Right cardiac atrium (tissue), 5 donors: ENCODE data around the gene GPD1L. TPM values are rescaled to one million over a fixed set of nuclear protein-coding genes. Genes with fewer than 3 reads are reported as not detected.

ENCODE experiments used
- ATAC-seq, 2 donors: fragments of 200-7000 bp; cut with Tn5 transposase; one replicate each; pipeline versions ENCODE4 v1.8.0 to v1.9.1; 2020; ENCODE audit warnings: moderate library complexity in 2 of 2, mild to moderate bottlenecking in 1 of 2
- DNase-seq, 3 donors: peaks; one replicate each; pipeline ENCODE4 v3.0.0-alpha.2; 2020
- H3K27ac ChIP-seq: one replicate; pipeline ENCODE4 v1.5.1; 2013; ENCODE audit warnings: mild to moderate bottlenecking, low read length, control low read depth, moderate library complexity
- H3K27me3 ChIP-seq: one replicate; pipeline ENCODE4 v1.6.1; 2013; ENCODE audit not compliant: control insufficient read depth, insufficient read depth
- H3K4me1 ChIP-seq: one replicate; pipeline ENCODE4 v1.6.1; 2013; ENCODE audit warnings: low read length; ENCODE audit not compliant: control insufficient read depth, insufficient read depth
- H3K4me3 ChIP-seq: one replicate; pipeline ENCODE4 v1.5.1; 2013; ENCODE audit warnings: low read length, control low read depth
- H3K9me3 ChIP-seq: one replicate; pipeline ENCODE4 v1.6.1; 2013; ENCODE audit warnings: low read length; ENCODE audit not compliant: control insufficient read depth
- WGBS: extraction: QIAGEN DNeasy Blood & Tissue Kit; methylation state at CpG from one replicate; pipeline ENCODE4 v1.1.7; 2013; 5-methylcytosine and 5-hydroxymethylcytosine counted together
- intact Hi-C, 4 donors: fragments of 100-400 bp; cut with DNase I; formaldehyde crosslinking; loops; one replicate each; pipeline versions ENCODE4 v1.11.0 to v1.14.0; 2022 to 2023
- polyA plus RNA-seq: library from polyadenylated mRNA; stranded (reverse); fragments of 200-250 nt; gene quantifications from one replicate; pipeline ENCODE4 v1.2.3, GENCODE V29; 2013
- total RNA-seq, 4 donors: library from RNA; stranded (reverse); fragmentation: NEBNext Ultra II Directional; extraction: Animal tissue kit (Norgen Biotek cat#: 25700); gene quantifications; one replicate each; pipeline ENCODE4 v1.2.1, GENCODE V29; 2021
- donor health status: healthy with polysubstance abuse.
- donor health status: DM: no; HTN: yes; CAD: no.
- donor health status: DM: no; HTN: no; CAD: no.
- donor health status: DM: no; HTN: yes; CAD: no; lungs with severe emphysema.
- donor health status: DM: yes; HTN: yes; CAD: no.

The GPD1L gene
- total and polyA plus RNA-seq, 5 donors: 139 to 364 (median 319) TPM

- no peak for ATAC-seq
Measured at GRCh38 chr3:32155117-32155516, 48.7 kb downstream of the GPD1L start.

DNA sequence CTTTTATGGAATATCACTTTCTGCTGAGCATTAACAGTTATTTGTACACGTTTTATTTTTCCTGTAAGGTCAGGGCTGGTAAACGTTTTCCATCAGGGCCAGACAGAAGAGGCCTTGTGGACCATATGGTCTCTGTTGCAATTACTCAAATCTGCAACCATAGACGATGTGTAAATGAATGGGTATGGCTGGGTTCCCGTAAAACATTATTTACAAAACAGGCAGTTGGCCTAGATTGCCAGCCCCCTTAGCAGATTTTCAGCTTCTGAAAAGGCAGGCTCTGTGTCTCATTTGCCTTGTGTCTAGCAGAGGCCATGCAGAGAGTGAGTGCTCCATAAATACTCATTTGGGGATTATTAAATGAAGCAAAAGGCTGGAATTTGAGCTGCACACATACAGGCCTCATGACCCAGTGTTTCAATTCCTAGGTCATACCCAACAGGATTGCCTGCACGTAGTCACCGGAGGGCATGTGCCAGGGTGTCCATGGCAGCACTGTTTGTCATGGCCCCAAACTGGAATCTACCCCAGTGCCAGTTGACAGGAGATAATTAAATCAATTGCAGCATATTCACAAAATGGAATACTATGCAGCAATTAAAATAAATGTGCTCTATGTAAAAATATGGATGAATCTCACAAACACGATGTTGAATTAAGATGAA lies 51.3 kb downstream of the GPD1L start:
- peak in 1 of 2 donors; percentile 30 for ATAC-seq
- H3K4me1 ChIP-seq: no peaks in the 10 kb centered on the region
- DNase-seq: no peak
- 71% methylated on average over 7 of the region's 7 CpGs for WGBS
- H3K4me3 ChIP-seq: no peak overlapping the region
- H3K9me3 ChIP-seq: no peaks in the 10 kb centered on the region
- no peak overlapping the region for H3K27ac ChIP-seq
- intact Hi-C loops: no loop called here
- no peaks in the 10 kb centered on the region for H3K27me3 ChIP-seq

More at GRCh38 chr3:32155117-32155516, 48.7 kb downstream of the GPD1L start:
- Histone ChIP-seq H3K27me3 (no peaks in the 10 kb centered on the region), H3K9me3 (no peaks in the 10 kb centered on the region), H3K4me1 (no peaks in the 10 kb centered on the region), H3K27ac (no peak overlapping the region), H3K4me3 (no peak overlapping the region)
- DNase-seq: no peak
- WGBS: 97% methylated on average over 3 of the region's 3 CpGs
- intact Hi-C loops: no loop called here

DNA sequence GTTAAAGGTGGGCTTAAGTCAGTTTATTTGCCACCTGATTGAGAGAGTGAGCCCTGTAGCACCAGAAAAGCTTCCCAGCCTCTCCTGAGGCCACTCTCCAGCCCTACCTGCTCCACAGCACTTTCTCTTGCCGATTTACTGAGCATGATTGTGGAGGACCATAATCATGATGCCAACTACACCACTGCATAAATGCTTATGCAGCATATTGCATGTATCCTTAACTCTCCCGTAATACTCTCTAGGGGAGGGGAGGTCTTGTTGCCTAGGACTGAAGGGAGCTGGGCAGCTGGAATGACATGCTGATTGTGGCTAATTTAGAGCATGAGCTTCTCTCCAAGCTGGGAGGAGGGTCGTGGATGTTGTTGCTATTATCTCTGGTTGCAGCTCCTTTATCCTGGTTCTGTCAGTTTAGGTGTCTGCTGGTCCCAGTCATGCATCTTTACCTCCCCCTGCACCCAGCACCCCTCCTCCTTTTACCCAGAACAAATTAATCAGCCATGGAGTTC lies 54.3 kb downstream of the GPD1L start:
- DNase-seq (no peak), ATAC-seq (no peak)
- intact Hi-C loops: no loop called here
- H3K27ac ChIP-seq: no peak overlapping the region
- no peaks in the 10 kb centered on the region for H3K9me3 ChIP-seq
- WGBS: 66% methylated on average over 3 of the region's 3 CpGs
- no peaks in the 10 kb centered on the region for H3K4me1 ChIP-seq
- no peak overlapping the region for H3K4me3 ChIP-seq
- H3K27me3 ChIP-seq: no peaks in the 10 kb centered on the region

DNA sequence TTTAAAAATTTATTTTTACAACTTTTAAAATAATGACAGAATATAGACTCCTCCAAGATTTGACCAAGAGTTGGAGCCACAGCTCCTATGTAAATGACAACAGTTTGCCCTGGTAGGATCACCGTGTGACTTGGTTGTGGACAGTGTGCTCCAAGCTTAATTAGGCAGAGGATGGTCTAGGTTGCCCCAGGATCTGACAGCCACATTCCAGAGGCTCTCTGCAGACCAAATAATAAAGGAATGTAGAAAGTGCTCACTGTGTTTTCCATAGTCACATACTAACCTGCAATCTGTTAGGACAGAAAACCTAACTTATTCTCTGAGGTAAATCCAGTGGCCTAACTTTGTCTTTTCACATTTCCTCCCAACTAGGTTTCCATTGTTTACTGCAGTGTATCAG lies 59.0 kb downstream of the GPD1L start:
- ATAC-seq (no peak), DNase-seq (no peak)
- H3K9me3 ChIP-seq: no peaks in the 10 kb centered on the region
- 80% methylated on average over 1 of the region's 1 CpG for WGBS
- H3K27me3 ChIP-seq: no peaks in the 10 kb centered on the region
- no peak overlapping the region for H3K27ac ChIP-seq
- no peak overlapping the region for H3K4me3 ChIP-seq
- intact Hi-C loops: no loop called here
- no peaks in the 10 kb centered on the region for H3K4me1 ChIP-seq

DNA sequence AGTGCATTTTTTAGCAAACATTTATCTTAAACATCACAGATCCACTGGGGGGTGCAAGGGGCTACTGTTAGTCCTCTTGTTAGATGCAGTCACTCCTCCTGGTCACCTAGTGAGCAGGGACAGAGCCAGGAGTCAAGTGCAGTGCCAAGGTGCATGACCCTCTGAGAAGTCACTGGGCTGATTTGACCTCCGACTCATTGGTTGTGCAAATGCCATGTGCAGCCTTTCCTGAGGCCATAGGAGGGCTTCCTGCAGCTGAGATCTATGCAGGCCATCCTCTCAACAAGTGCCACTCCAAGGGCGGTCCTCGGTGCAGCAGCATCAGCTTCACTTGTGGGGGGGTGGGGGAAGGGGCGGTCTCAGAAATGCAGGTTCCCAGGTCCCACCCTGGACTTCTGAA lies 60.2 kb downstream of the GPD1L start:
- ATAC-seq (no peak), DNase-seq (no peak)
- no peaks in the 10 kb centered on the region for H3K4me1 ChIP-seq
- no peak overlapping the region for H3K4me3 ChIP-seq
- H3K27me3 ChIP-seq: no peaks in the 10 kb centered on the region
- WGBS: 95% methylated on average over 4 of the region's 4 CpGs
- H3K27ac ChIP-seq: no peak overlapping the region
- intact Hi-C loops: no loop called here
- no peaks in the 10 kb centered on the region for H3K9me3 ChIP-seq

DNA sequence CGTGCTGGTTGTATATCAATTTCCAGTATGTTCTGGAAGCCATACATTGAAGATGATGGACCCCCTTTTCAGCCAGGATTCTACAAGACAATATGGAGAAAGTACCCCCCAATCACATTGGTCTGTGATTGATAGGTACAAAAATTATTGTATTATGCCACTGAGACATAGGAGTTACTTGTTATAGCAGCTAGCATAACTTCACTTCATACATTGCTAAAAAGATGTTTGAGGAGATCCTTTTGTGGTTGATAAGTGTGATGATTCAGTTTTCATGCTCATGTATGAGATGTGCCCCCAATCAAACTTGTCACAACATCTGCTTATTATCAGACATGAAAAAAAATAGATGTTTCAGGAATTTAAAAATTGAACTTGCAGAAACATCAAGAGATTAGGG lies 66.0 kb downstream of the GPD1L start:
- ATAC-seq (no peak), DNase-seq (no peak)
- H3K4me3 ChIP-seq: no peak overlapping the region
- H3K9me3 ChIP-seq: no peaks in the 10 kb centered on the region
- H3K4me1 ChIP-seq: no peaks in the 10 kb centered on the region
- no peaks in the 10 kb centered on the region for H3K27me3 ChIP-seq
- 95% methylated on average over 1 of the region's 1 CpG for WGBS
- H3K27ac ChIP-seq: no peak overlapping the region
- intact Hi-C loops: loop anchor here in 1 of 4 donors (10.0 kb wide), 1 partner anchor 182 kb away; no protein-coding TSS in a partner anchor

GRCh38 chr3:32175607-32176197 lies 69.3 kb downstream of the GPD1L start:
- no peak overlapping the region for H3K4me3 ChIP-seq
- no peak for DNase-seq
- ATAC-seq: no peak

DNA sequence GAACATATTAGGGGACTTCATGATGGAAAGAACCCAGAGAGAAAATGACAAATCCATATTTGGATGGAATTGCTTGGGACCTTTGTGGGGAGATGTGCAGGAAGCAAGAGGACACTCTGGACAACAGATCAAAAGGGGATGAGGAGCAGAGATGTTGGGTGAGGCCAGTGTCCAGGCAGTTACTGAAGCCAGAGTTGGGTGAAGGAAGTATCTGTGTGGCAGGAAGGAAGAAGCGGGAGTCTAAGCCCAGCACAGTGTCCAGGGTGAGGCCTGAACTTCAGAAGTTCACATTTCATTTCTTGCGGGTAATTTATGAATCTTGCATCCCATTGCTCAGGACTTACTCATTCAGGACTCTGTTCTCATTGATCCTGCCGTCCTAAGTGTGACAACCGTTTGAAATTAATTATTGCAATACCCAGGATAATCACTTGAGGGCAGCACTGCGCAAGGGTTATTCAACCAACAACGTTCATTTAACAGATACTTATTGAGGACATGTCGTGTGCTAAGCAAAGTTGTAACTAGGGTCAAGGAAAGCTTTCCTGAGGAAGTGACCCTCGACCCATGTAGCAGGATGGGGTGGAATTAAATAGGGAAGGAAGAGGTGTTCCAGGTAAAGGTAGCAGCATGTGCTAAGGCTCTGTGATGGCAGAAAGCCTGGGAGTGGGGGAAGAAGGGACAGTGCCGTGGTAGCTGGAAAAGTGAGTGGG lies 70.7 kb downstream of the GPD1L start:
- H3K27me3 ChIP-seq: no peaks in the 10 kb centered on the region
- WGBS: 22% methylated on average over 9 of the region's 9 CpGs
- H3K4me1 ChIP-seq: peaks cover 2% of the 10 kb centered on the region
- ATAC-seq (peak; percentile 43 to 71), DNase-seq (no peak)
- no peak overlapping the region for H3K4me3 ChIP-seq
- no peaks in the 10 kb centered on the region for H3K9me3 ChIP-seq
- no peak overlapping the region for H3K27ac ChIP-seq
- intact Hi-C loops: loop anchor here in 2 of 4 donors (5.0 to 10.0 kb wide), 3 partner anchors 115 to 178 kb away; no protein-coding TSS in a partner anchor

More at GRCh38 chr3:32175607-32176197, 69.3 kb downstream of the GPD1L start:
- WGBS: 36% methylated on average over 7 of the region's 7 CpGs
- no peaks in the 10 kb centered on the region for H3K9me3 ChIP-seq
- intact Hi-C loops: loop anchor here in 2 of 4 donors (5.0 to 10.0 kb wide), 3 partner anchors 117 to 179 kb away; no protein-coding TSS in a partner anchor
- no peaks in the 10 kb centered on the region for H3K27me3 ChIP-seq
- peaks cover 2% of the 10 kb centered on the region for H3K4me1 ChIP-seq
- no peak overlapping the region for H3K27ac ChIP-seq

DNA sequence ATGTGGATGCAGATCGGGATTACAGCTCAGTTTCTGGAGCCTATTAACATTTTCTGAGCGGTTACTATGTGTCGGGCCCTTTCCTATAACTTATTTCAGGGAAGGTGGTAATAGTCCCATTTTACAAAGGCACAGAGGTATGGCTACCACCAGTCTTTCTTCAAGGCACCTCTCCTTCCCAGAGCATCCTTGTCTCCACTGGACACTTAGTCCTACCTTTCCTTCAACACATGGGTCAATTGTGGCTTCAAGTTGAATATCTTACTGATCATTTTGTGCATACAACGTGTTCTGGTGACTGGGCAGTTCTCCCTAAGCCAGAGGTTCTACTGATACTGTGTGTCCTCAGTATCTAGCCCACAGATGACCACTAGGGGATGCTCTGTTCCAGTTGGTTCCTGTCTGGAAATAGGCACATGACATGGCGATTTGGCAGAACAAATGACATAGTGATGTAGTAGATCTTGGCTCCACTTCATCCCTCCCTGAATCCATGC lies 71.3 kb downstream of the GPD1L start:
- ATAC-seq (peak; percentile 91 to 94), DNase-seq (peak in 1 of 3 donors; percentile 44)
- Histone ChIP-seq H3K4me1 (peaks cover 2% of the 10 kb centered on the region), H3K4me3 (no peak overlapping the region), H3K27ac (no peak overlapping the region), H3K27me3 (no peaks in the 10 kb centered on the region), H3K9me3 (no peaks in the 10 kb centered on the region)
- intact Hi-C loops: loop anchor here in 2 of 4 donors (5.0 to 10.0 kb wide), 3 partner anchors 115 to 177 kb away; no protein-coding TSS in a partner anchor
- WGBS: 24% methylated on average over 5 of the region's 5 CpGs

DNA sequence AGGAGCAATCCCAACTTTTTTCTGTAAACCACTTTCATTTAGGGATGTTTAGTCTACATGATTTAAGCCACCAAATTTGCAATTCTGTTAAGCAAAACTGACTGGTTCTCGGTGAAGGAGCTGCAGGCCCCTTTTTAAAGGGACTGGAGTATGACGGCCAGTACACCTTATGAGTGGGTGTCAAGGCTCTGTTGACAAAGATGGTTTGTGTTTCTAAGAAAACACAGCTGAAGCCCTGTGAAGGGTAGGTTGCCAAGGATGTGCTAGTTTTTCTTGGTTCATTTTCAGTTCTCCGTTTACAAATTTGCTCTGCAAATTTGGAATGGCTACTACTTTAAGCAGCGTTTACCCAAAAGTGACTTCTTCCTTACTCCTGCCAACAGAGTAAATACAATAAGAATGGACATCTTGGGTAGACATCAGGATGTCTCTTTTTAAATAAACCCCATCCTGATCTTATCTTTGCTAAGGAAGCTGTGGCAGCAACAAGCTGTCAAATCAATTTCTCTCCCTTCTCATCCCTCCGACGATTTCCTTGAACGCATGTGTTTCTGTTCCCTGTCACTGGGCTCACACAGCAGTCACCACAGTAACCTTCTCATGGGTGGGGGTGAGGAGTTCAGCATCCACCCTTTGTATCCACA lies 73.8 kb downstream of the GPD1L start:
- WGBS: 41% methylated on average over 7 of the region's 7 CpGs
- DNase-seq (no peak), ATAC-seq (no peak)
- Histone ChIP-seq H3K27ac (no peak overlapping the region), H3K4me3 (no peak overlapping the region), H3K9me3 (no peaks in the 10 kb centered on the region), H3K27me3 (no peaks in the 10 kb centered on the region), H3K4me1 (peaks cover 2% of the 10 kb centered on the region)
- intact Hi-C loops: loop anchor here in 1 of 4 donors (10.0 kb wide), 1 partner anchor 165 kb away; no protein-coding TSS in a partner anchor
